Measurements from ENCODE around the gene IRF9. TPM values are rescaled to one million over a fixed set of nuclear protein-coding genes. Genes with fewer than 3 reads are reported as not detected.

IRF9 gene
- total RNA-seq, 4 donors from 2014 or later = 31.6 to 83.1 (median 55.9) TPM

GRCh38 chr14:24160499-24160849 is 591 bp upstream of the IRF9 start:
- no peak for TF ChIP-seq CTCF (IDR thresholded peaks at IDR 0.05; ENCODE audit: low read depth)

DNA sequence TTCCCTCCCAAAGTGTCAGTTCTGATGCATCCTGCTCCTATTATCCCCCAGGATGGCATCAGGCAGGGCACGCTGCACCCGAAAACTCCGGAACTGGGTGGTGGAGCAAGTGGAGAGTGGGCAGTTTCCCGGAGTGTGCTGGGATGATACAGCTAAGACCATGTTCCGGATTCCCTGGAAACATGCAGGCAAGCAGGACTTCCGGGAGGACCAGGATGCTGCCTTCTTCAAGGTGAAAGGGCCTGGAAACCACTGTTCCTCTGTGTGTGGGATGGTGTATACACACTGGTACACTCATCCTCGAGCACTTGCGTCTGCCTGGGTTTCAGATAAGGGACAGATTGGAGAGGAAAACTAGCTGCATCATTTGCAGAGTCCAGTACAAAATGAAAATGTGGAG is 1.0 kb downstream of the IRF9 start:
- no peak for TF ChIP-seq CTCF (IDR thresholded peaks at IDR 0.05; ENCODE audit: low read depth)

DNA sequence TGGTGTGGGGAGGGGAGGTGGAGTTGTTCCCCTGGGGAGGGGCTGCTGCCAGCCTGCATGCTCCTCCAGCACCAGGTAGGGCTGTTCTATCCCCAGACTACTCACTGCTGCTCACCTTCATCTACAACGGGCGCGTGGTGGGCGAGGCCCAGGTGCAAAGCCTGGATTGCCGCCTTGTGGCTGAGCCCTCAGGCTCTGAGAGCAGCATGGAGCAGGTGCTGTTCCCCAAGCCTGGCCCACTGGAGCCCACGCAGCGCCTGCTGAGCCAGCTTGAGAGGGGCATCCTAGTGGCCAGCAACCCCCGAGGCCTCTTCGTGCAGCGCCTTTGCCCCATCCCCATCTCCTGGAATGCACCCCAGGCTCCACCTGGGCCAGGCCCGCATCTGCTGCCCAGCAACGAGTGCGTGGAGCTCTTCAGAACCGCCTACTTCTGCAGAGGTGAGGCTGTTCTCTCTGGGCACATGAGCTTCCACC is 3.5 kb downstream of the IRF9 start:
- no peak for TF ChIP-seq CTCF (IDR thresholded peaks at IDR 0.05; ENCODE audit: low read depth)

- TF ChIP-seq CTCF (IDR thresholded peaks at IDR 0.05; ENCODE audit: low read depth) = no peak
Measured at GRCh38 chr14:24165785-24166184, 4.7 kb downstream of the IRF9 start.

DNA sequence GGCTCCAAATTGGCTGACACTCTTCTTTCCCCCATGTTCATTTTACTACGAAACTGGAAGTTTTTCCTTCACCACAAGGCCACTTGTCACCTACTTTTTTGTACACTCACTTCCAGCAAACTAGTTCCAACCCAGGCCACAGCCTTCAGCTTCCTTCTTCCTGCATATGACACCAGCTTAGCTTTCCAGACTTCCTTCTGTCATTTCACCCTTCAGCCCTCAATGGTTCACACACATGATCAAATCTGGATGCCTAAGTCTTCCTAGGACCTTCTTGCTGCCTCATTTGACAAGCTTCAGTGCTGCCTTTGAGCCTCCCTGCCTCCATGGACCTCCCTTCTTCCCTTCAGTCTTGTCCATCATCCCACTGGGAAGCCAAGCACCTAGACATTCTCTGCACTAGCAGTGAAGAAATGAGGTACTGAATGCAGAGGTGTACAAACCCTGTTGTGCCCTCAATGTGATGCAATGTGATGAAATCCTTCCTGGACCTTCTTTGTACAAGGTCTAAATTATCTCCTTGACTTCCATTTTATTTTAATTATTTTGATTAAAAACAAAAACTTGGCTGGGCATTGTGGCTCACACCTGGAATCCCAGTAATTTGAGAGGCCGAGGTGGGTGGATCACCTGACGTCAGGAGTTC is 6.5 kb downstream of the IRF9 start:
- TF ChIP-seq CTCF (IDR thresholded peaks at IDR 0.05; ENCODE audit: low read depth) = no peak

GRCh38 chr14:24171422-24172260 is 10.6 kb downstream of the IRF9 start, which contains the start of gene REC8:
REC8 (plus strand) TSS chr14:24172080; CDS start chr14:24172553, 473 bp downstream.
- no peak for TF ChIP-seq CTCF (IDR thresholded peaks at IDR 0.05; ENCODE audit: low read depth)

GRCh38 chr14:24172261-24172860 is 11.3 kb downstream of the IRF9 start:
- no peak for TF ChIP-seq CTCF (IDR thresholded peaks at IDR 0.05; ENCODE audit: low read depth)

Measured in subcutaneous adipose tissue (tissue), 4 donors.